CD1c-positive myeloid dendritic cell (primary cell): ENCODE results near the gene KHDC4.
A peak's percentile ranks its signal among the peaks of the same experiment; 100 is the strongest.

ENCODE experiments used
- DNase-seq: peaks from one replicate; pipeline ENCODE4 v3.0.0-alpha.2; 2016; ENCODE audit errors: extremely low spot score

The KHDC4 gene

DNA sequence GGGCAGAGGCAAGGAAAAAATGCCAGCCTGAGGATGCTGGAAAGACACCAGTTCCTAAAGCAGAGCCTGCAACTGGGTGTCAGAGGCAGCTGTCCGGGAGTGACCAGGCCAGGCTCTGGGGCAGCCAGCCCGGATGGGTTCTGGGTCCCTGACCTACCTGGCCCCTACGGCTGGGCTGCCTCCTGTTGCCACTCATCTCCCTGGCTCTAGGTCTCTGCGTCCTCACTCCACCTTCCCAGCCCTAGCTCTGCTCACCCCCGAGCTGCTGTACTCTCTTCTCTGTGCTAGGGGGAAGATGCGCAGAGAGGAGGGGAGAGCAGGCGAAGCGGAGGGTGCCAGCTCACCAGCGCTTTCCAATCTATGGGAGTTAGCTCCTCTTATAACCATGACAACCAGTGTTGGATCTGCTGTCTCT, 35.2 kb upstream of the KHDC4 start:
- DNase-seq = no peak

GRCh38 chr1:155968670-155969069, 34.5 kb upstream of the KHDC4 start:
- DNase-seq = no peak

DNA sequence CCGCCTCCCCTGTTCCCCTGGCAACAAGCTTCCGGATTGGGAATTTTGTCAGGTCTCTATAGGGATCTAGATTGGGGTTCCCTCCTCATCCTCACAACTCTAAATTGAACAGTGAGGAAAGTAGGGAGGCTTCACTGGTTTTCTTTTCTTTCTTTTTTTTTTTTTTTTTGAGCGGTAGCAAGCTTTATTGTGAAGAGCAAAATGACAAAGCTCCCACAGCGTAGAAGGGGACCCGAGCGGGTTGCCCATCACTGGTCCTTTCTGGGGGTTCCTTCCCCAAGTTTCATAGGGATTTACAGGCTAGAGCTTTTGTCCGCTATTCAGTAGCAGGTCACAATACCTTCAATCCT, 33.8 kb upstream of the KHDC4 start:
- no peak for DNase-seq

DNA sequence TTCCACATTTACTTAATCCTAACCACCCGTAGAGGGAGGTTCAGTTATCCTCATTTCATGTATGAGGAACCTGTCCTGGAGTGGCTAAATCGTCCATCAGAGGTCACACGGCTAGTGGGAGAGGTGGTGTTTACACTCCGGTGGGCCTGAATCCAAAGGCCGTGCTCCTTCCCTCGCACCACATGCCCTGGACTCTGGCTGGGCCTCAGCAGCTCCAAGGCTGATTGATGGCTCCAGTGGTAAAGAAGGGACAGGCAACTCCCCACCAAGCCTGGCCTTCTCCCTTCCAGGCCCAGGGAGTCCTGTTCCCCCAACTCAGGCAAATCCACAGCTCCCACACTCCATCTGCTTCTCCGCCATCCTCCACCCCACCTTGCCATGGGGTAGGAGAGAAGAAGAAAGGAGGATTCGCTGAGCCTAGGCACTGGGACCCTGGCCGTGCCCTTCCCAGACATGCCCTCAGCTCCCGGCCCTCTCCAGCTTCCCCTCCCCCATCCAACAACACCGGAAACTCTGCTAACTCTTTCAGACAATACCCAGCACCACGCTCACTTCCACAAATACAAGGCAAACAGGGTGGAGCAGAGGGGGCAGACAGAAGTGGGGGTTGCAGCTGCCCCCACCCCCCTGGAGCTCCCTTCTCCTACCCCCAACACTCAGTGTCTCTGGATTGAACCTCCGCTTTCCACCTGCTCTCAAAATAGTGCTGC, 33.3 kb upstream of the KHDC4 start:
- DNase-seq = no peak

GRCh38 chr1:155966750-155967149, 32.5 kb upstream of the KHDC4 start:
- no peak for DNase-seq

GRCh38 chr1:155966135-155966534, 31.9 kb upstream of the KHDC4 start:
- DNase-seq = no peak

DNA sequence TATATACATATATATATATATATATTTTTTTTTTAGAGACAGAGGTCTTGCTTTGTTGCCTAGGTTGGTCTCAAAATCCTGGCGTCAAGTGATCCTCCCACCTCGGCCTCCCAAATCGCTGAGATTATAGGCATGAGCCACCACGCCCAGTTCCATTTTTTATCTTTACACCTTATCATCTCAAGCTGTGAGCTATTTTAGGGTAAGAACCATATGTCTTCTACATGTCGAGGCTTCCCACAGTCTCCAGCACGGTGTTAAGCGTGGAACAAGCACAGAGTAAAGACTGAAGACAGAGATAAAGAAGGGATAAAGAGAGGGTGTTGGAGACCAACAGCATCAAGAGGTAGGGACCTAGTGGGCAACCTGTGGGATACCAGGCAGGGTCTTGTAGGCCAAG, 30.0 kb upstream of the KHDC4 start:
- no peak for DNase-seq

GRCh38 chr1:155962599-155963211, 28.5 kb upstream of the KHDC4 start:
- DNase-seq = no peak

- peak; percentile 44 for DNase-seq
Observed at GRCh38 chr1:155961937-155962336, 27.7 kb upstream of the KHDC4 start.

DNA sequence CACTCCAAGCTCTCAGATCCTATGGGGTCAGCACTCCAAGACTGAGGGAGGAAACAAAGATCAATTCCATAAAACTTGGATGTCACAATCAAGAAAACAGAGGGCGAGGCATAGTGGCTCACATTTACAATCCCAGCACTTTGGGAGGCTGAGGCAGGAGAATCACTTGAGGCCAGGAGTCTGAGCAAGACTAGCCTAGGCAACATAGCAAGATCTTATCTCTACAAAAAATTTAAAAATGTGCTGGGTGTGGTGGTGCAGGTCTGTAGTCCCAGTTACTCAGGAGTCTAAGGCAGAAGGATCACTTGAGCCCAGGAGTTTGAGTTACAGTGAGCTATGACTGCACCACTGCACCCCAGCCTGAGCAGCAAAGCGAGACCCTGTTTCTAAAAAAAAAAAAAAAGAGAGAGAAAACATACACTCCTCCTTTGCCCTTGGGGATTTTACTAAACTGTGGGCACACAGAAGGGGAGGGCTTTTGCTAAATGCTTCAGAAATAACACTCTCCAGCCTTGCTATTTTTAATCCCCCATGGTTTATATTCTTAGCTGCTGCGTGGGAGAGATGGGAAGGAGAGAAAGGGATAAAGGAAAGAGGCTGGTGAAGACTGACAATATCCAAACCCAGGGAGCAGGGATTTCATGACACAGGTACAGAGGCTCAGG, 26.0 kb upstream of the KHDC4 start:
- no peak for DNase-seq

DNA sequence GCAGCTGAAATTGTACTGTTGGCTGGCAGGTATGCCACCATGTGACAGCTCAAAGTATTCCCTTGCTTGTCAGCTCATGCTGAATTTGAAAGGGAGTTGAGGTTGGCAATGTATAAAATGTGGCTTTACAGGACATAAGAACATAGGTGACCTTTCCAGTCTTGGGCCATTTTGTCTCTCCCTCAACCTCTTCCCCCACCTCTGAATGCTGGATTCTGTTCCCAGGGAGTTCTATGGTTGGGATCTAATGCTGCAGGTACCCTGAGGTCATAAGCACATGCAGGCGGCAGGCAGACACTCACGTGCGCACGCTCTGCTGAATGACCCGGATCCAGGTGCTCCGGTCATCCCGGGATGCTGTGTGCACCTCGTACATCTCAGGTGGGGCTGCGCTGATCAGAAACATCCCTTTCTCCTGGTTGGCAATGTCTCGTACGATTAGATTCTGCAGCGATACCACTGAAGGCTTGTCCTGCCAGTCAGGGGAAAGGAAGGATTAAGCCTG, 23.2 kb upstream of the KHDC4 start:
- no peak for DNase-seq

DNA sequence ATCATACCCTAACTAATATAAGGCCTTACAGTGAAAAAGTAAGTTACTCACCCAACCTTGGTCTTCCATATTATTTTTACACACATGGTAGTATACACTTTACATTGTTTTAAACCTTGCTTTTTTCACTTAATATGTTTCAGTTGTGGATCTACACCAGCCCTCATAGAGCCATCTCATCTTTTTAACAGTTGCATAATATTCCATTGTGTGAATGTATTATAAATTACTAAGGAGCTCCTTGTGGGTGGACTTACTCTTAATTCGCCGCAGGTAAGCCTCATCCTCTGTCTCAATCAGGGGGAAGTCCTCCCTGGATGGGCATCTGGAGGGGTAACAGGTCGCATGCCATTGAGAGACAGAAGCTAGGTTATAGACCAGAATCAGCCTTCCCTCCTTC, 20.4 kb upstream of the KHDC4 start:
- DNase-seq = no peak

GRCh38 chr1:155952505-155952890, 18.3 kb upstream of the KHDC4 start:
- DNase-seq = no peak

- DNase-seq = no peak
Observed at GRCh38 chr1:155951753-155952504, 17.7 kb upstream of the KHDC4 start.

- DNase-seq = no peak
Observed at GRCh38 chr1:155950829-155951228, 16.6 kb upstream of the KHDC4 start.

GRCh38 chr1:155947741-155948140, 13.5 kb upstream of the KHDC4 start:
- DNase-seq = no peak

DNA sequence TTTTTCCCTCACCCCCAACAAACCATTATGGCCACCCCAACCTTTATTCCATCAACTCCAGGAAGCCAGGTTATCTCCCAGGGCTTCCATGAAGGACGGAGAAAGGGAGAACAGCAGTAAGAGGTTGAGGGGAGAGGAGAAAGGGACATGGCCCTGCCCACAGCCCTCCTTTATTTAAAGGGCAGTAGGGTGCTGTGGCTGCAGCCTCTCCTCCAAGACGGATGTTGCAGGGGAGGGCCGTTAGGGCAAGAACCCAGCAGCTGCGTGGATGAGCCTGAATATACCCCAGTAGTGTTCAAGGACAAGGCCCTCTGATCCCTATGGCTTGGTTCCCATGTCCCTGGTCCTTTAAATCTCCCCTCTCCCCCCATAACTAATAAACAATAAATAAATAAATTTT, 13.1 kb upstream of the KHDC4 start:
- DNase-seq = no peak

GRCh38 chr1:155946633-155947219, 12.5 kb upstream of the KHDC4 start:
- DNase-seq = no peak

GRCh38 chr1:155944444-155944799, 10.2 kb upstream of the KHDC4 start:
- DNase-seq = peak; percentile 67

- DNase-seq = no peak
Observed at GRCh38 chr1:155942578-155943141, 8.4 kb upstream of the KHDC4 start.

GRCh38 chr1:155941845-155942531, 7.8 kb upstream of the KHDC4 start:
- DNase-seq = no peak
